ENCODE data around the gene C16orf90.
"Not testable (repeated sequence)": the region's sequence is repeated elsewhere in the genome, so short reads cannot be mapped to it uniquely, and the experiment has no call there.

Gene C16orf90

GRCh38 chr16:3473596-3473943 lies 21.7 kb downstream of the C16orf90 start:
- H3K4me1 ChIP-seq (ENCODE audit: control insufficient read depth, insufficient read depth, low read length); H3K9me3 ChIP-seq (ENCODE audit: control insufficient read depth, insufficient read depth, low read length); H3K27ac ChIP-seq (ENCODE audit: low read depth, low read length); H3K36me3 ChIP-seq (ENCODE audit: control insufficient read depth, insufficient read depth, low read length); H3K9ac ChIP-seq (ENCODE audit: low read depth, low read length); H3K4me3 ChIP-seq (ENCODE audit: low read depth, low read length); H3K27me3 ChIP-seq (ENCODE audit: control insufficient read depth, insufficient read depth, low read length): not testable (repeated sequence)

- Histone ChIP-seq H3K27me3 (ENCODE audit: control insufficient read depth, insufficient read depth, low read length) (no peaks in the 10 kb centered on the region), H3K9ac (ENCODE audit: low read depth, low read length) (no peak overlapping the region), H3K36me3 (ENCODE audit: control insufficient read depth, insufficient read depth, low read length) (no peaks in the 10 kb centered on the region), H3K4me3 (ENCODE audit: low read depth, low read length) (no peak overlapping the region), H3K4me1 (ENCODE audit: control insufficient read depth, insufficient read depth, low read length) (peaks cover 8% of the 10 kb centered on the region), H3K9me3 (ENCODE audit: control insufficient read depth, insufficient read depth, low read length) (no peaks in the 10 kb centered on the region), H3K27ac (ENCODE audit: low read depth, low read length) (no peak overlapping the region)
Observed at GRCh38 chr16:3472878-3473595, 22.3 kb downstream of the C16orf90 start.

DNA sequence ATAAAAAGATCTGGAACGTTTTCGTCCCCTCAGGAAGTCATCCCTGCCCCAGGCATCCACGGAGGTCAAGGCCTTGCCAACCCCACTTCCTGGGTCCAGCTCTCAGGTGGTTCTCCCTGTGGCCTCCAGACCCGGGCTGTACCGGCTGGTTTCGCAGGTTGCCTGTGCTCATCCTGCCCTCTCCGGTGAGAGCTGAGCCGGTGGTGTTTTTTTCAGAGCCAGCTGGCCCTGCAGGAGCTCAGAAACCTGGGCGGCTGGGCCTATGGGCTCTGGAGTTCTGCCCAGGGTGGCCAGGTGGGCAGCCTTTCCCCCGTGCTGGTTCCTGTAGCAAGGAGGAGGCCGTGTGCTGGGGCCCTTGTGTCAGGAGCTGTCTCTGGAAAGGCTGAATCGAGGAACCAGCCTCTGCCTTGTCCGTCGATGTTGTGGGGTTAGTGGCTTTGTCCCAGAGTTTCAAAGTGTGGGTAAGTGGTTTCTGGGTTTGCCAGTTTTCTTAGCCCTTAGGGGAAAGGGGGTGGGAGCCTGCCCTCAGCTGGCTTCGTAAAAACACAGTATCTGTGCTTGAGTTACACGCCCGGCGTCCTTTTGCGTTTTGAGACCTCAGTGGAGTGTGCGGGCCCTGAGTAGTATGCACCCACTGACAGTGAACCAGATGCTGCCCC lies 23.6 kb downstream of the C16orf90 start:
- H3K9ac ChIP-seq (ENCODE audit: low read depth, low read length) = no peak overlapping the region
- H3K4me1 ChIP-seq (ENCODE audit: control insufficient read depth, insufficient read depth, low read length) = peaks cover 11% of the 10 kb centered on the region
- no peak overlapping the region for H3K4me3 ChIP-seq (ENCODE audit: low read depth, low read length)
- no peaks in the 10 kb centered on the region for H3K9me3 ChIP-seq (ENCODE audit: control insufficient read depth, insufficient read depth, low read length)
- H3K27ac ChIP-seq (ENCODE audit: low read depth, low read length) = no peak overlapping the region
- no peaks in the 10 kb centered on the region for H3K27me3 ChIP-seq (ENCODE audit: control insufficient read depth, insufficient read depth, low read length)
- no peaks in the 10 kb centered on the region; the same call in 1 of the 2 replicates for H3K36me3 ChIP-seq (ENCODE audit: control insufficient read depth, insufficient read depth, low read length)

GRCh38 chr16:3470723-3471122 lies 24.6 kb downstream of the C16orf90 start:
- no peaks in the 10 kb centered on the region for H3K27me3 ChIP-seq (ENCODE audit: control insufficient read depth, insufficient read depth, low read length)
- H3K9me3 ChIP-seq (ENCODE audit: control insufficient read depth, insufficient read depth, low read length) = no peaks in the 10 kb centered on the region
- H3K9ac ChIP-seq (ENCODE audit: low read depth, low read length) = no peak overlapping the region
- no peak overlapping the region for H3K4me3 ChIP-seq (ENCODE audit: low read depth, low read length)
- no peak overlapping the region for H3K27ac ChIP-seq (ENCODE audit: low read depth, low read length)
- peaks cover 9% of the 10 kb centered on the region; the same call in 1 of the 2 replicates for H3K36me3 ChIP-seq (ENCODE audit: control insufficient read depth, insufficient read depth, low read length)
- peaks cover 11% of the 10 kb centered on the region for H3K4me1 ChIP-seq (ENCODE audit: control insufficient read depth, insufficient read depth, low read length)

DNA sequence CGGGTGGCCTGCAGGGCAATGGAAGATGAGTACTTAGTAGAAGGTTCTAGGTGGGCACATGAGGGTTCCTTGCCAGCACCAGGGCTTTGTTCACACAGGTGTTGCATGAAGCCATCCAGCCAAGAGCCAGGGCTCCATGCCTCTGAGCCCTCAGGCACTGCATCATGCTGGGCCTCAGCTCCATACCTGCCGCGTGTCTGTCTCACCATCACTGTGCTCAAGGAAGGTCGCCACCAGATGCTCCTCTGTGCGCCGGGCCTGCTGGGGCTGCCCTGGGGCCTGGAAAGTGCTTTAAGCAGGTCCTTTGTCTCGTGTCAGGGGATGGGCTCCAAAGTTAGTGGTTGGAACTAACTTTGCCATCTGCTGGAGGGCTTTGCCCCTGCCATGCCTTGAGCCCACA lies 25.6 kb downstream of the C16orf90 start:
- Histone ChIP-seq H3K27me3 (ENCODE audit: control insufficient read depth, insufficient read depth, low read length) (no peaks in the 10 kb centered on the region), H3K36me3 (ENCODE audit: control insufficient read depth, insufficient read depth, low read length) (peaks cover 14% of the 10 kb centered on the region; the same call in 1 of the 2 replicates), H3K9me3 (ENCODE audit: control insufficient read depth, insufficient read depth, low read length) (no peaks in the 10 kb centered on the region), H3K9ac (ENCODE audit: low read depth, low read length) (peak overlapping the region; percentile 21; the same call in 1 of the 2 replicates), H3K4me3 (ENCODE audit: low read depth, low read length) (no peak overlapping the region), H3K27ac (ENCODE audit: low read depth, low read length) (no peak overlapping the region), H3K4me1 (ENCODE audit: control insufficient read depth, insufficient read depth, low read length) (peaks cover 11% of the 10 kb centered on the region)

GRCh38 chr16:3468501-3468900 lies 26.8 kb downstream of the C16orf90 start:
- no peak overlapping the region; the same call in 1 of the 2 replicates for H3K4me3 ChIP-seq (ENCODE audit: low read depth, low read length)
- no peaks in the 10 kb centered on the region for H3K9me3 ChIP-seq (ENCODE audit: control insufficient read depth, insufficient read depth, low read length)
- peaks cover 14% of the 10 kb centered on the region; the same call in 1 of the 2 replicates for H3K36me3 ChIP-seq (ENCODE audit: control insufficient read depth, insufficient read depth, low read length)
- peaks cover 15% of the 10 kb centered on the region for H3K4me1 ChIP-seq (ENCODE audit: control insufficient read depth, insufficient read depth, low read length)
- peak overlapping the region; percentile 82 for H3K27ac ChIP-seq (ENCODE audit: low read depth, low read length)
- H3K27me3 ChIP-seq (ENCODE audit: control insufficient read depth, insufficient read depth, low read length) = no peaks in the 10 kb centered on the region
- peak overlapping the region; percentile 1; the same call in 1 of the 2 replicates for H3K9ac ChIP-seq (ENCODE audit: low read depth, low read length)

- no peaks in the 10 kb centered on the region for H3K27me3 ChIP-seq (ENCODE audit: control insufficient read depth, insufficient read depth, low read length)
- peaks cover 15% of the 10 kb centered on the region for H3K4me1 ChIP-seq (ENCODE audit: control insufficient read depth, insufficient read depth, low read length)
- no peaks in the 10 kb centered on the region for H3K9me3 ChIP-seq (ENCODE audit: control insufficient read depth, insufficient read depth, low read length)
- peak overlapping the region; percentile 82 for H3K27ac ChIP-seq (ENCODE audit: low read depth, low read length)
- peaks cover 14% of the 10 kb centered on the region; the same call in 1 of the 2 replicates for H3K36me3 ChIP-seq (ENCODE audit: control insufficient read depth, insufficient read depth, low read length)
- no peak overlapping the region; the same call in 1 of the 2 replicates for H3K9ac ChIP-seq (ENCODE audit: low read depth, low read length)
- no peak overlapping the region; the same call in 1 of the 2 replicates for H3K4me3 ChIP-seq (ENCODE audit: low read depth, low read length)
Observed at GRCh38 chr16:3467921-3468320, 27.4 kb downstream of the C16orf90 start.

DNA sequence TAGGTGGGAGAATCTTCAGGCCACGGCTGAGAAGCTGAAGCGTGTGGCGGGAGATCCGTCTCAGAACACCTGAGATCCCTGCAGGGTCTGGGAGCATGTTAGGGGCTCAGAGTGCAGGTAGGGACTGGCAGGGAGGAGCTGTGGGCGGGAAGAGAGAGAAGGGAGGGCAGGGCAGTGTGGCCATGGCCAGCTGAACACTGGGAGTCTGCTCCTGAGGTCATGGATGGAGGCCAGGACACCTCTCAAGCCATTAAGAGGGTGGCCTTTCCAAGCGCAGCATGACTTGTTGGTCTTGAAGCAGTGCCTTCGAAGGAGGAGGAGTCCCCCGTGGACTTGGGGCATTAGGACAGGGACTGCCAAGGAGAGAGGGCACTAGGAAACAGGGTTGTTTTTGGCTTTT lies 28.1 kb downstream of the C16orf90 start:
- Histone ChIP-seq H3K9me3 (ENCODE audit: control insufficient read depth, insufficient read depth, low read length) (no peaks in the 10 kb centered on the region), H3K4me1 (ENCODE audit: control insufficient read depth, insufficient read depth, low read length) (peaks cover 15% of the 10 kb centered on the region), H3K9ac (ENCODE audit: low read depth, low read length) (no peak overlapping the region), H3K36me3 (ENCODE audit: control insufficient read depth, insufficient read depth, low read length) (peaks cover 14% of the 10 kb centered on the region; the same call in 1 of the 2 replicates), H3K27me3 (ENCODE audit: control insufficient read depth, insufficient read depth, low read length) (no peaks in the 10 kb centered on the region), H3K4me3 (ENCODE audit: low read depth, low read length) (no peak overlapping the region), H3K27ac (ENCODE audit: low read depth, low read length) (no peak overlapping the region)

GRCh38 chr16:3465911-3466584 lies 29.2 kb downstream of the C16orf90 start:
- Histone ChIP-seq H3K27me3 (ENCODE audit: control insufficient read depth, insufficient read depth, low read length) (no peaks in the 10 kb centered on the region), H3K4me1 (ENCODE audit: control insufficient read depth, insufficient read depth, low read length) (peaks cover 18% of the 10 kb centered on the region), H3K36me3 (ENCODE audit: control insufficient read depth, insufficient read depth, low read length) (peaks cover 14% of the 10 kb centered on the region; the same call in 1 of the 2 replicates), H3K4me3 (ENCODE audit: low read depth, low read length) (no peak overlapping the region), H3K27ac (ENCODE audit: low read depth, low read length) (no peak overlapping the region), H3K9ac (ENCODE audit: low read depth, low read length) (no peak overlapping the region), H3K9me3 (ENCODE audit: control insufficient read depth, insufficient read depth, low read length) (no peaks in the 10 kb centered on the region)

- H3K27ac ChIP-seq (ENCODE audit: low read depth, low read length) = no peak overlapping the region
- no peak overlapping the region for H3K9ac ChIP-seq (ENCODE audit: low read depth, low read length)
- no peaks in the 10 kb centered on the region for H3K9me3 ChIP-seq (ENCODE audit: control insufficient read depth, insufficient read depth, low read length)
- peaks cover 24% of the 10 kb centered on the region for H3K4me1 ChIP-seq (ENCODE audit: control insufficient read depth, insufficient read depth, low read length)
- peaks cover 14% of the 10 kb centered on the region; the same call in 1 of the 2 replicates for H3K36me3 ChIP-seq (ENCODE audit: control insufficient read depth, insufficient read depth, low read length)
- no peak overlapping the region for H3K4me3 ChIP-seq (ENCODE audit: low read depth, low read length)
- no peaks in the 10 kb centered on the region for H3K27me3 ChIP-seq (ENCODE audit: control insufficient read depth, insufficient read depth, low read length)
Observed at GRCh38 chr16:3465301-3465700, 30.0 kb downstream of the C16orf90 start.

GRCh38 chr16:3461151-3461550 lies 34.1 kb downstream of the C16orf90 start:
- Histone ChIP-seq H3K9ac (ENCODE audit: low read depth, low read length) (no peak overlapping the region), H3K36me3 (ENCODE audit: control insufficient read depth, insufficient read depth, low read length) (peaks cover 9% of the 10 kb centered on the region; the same call in 1 of the 2 replicates), H3K4me3 (ENCODE audit: low read depth, low read length) (no peak overlapping the region), H3K27ac (ENCODE audit: low read depth, low read length) (peak overlapping the region; percentile 9), H3K9me3 (ENCODE audit: control insufficient read depth, insufficient read depth, low read length) (no peaks in the 10 kb centered on the region), H3K27me3 (ENCODE audit: control insufficient read depth, insufficient read depth, low read length) (no peaks in the 10 kb centered on the region), H3K4me1 (ENCODE audit: control insufficient read depth, insufficient read depth, low read length) (peaks cover 30% of the 10 kb centered on the region)
